Activated T-cell treated with anti-CD3 and anti-CD28 coated beads, Interleukin-2, amount 50 U/mL, for 72 hours (primary cell): ENCODE measurements around the gene MLLT1. TPM values are rescaled to one million over a fixed set of nuclear protein-coding genes. Genes with fewer than 3 reads are reported as not detected.

Experiments
- ATAC-seq, 2 donors: fragments of 150-1000 bp; cut with Tn5 transposase; replicated peaks in 1 of 2; 2 replicates each; pipeline ENCODE4 v1.10.0; 2021; ENCODE audit warnings: moderate library complexity in 2 of 2, mild to moderate bottlenecking in 1 of 2
- DNase-seq, 2 donors: peaks; one replicate each; pipeline ENCODE4 v3.0.0; 2021 to 2022; ENCODE audit warnings: mixed read lengths in 1 of 2
- H3K27ac Mint-ChIP-seq: one replicate; pipeline ENCODE4 v1.8.0; 2022; ENCODE audit warnings: mild to moderate bottlenecking, moderate library complexity, mixed read lengths
- H3K27me3 Mint-ChIP-seq: one replicate; pipeline ENCODE4 v1.8.0; 2022; ENCODE audit warnings: low read depth, mixed read lengths
- H3K36me3 Mint-ChIP-seq, 2 donors: one replicate each; pipeline ENCODE4 v1.8.0; 2022; ENCODE audit warnings: mixed read lengths in 2 of 2, mild to moderate bottlenecking in 1 of 2; ENCODE audit not compliant: insufficient read depth in 2 of 2
- H3K4me1 Mint-ChIP-seq: one replicate; pipeline ENCODE4 v1.8.0; 2022; ENCODE audit warnings: low read depth, mixed read lengths
- H3K4me3 Mint-ChIP-seq, 2 donors: one replicate each; pipeline ENCODE4 v1.8.0; 2022; ENCODE audit warnings: mild to moderate bottlenecking in 2 of 2, mixed read lengths in 2 of 2, moderate library complexity in 2 of 2
- H3K9me3 Mint-ChIP-seq, 2 donors: one replicate each; pipeline ENCODE4 v1.8.0; 2022; ENCODE audit warnings: mixed read lengths in 2 of 2
- total RNA-seq, 2 donors: library from RNA; stranded (reverse); gene quantifications; one replicate each; pipeline ENCODE4 v1.2.3, GENCODE V29; 2022

Gene MLLT1
- total RNA-seq, 2 donors from 2014 or later, result 39.9 to 44.5 TPM

DNA sequence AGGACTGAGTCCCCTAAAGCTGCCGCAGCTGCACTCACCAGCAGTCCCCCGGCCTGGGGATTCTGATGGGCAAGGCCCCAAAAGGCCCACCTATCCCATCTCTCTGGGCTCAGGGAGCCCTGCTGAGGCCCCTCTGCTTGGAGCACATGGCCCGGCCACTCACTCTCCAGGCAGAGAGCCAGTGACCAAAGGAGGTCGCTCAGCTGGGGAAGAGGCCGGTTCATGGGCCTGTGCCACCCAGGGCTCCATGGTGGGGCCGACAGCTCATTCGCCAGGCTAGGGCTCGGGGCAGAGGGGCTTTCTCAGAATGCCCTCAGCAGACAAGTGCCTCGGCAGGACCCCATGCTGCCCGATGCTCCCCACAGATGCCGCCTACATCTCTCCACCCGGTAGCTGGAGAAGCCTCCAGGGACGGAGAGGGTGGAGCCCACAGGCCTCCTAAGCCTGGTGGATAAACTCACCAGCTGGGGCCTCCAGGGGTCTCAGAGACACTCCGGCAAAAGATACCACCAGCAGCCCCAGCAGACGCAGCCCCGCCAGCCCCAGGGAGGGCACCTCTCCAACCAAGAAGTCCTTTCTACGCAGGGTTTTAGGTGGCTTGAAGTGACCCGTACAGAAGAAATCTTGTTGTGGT lies 54.4 kb downstream of the MLLT1 start:
- no peak for ATAC-seq
- DNase-seq, result no peak
- Mint-ChIP-seq H3K4me1 (no peaks in the 10 kb centered on the region), H3K36me3 (peaks cover 3 to 6% of the 10 kb centered on the region in 2 donors), H3K9me3 (no peaks in the 10 kb centered on the region), H3K27ac (no peak overlapping the region), H3K4me3 (no peak overlapping the region), H3K27me3 (no peaks in the 10 kb centered on the region)

GRCh38 chr19:6224308-6224675 lies 55.5 kb downstream of the MLLT1 start:
- no peaks in the 10 kb centered on the region for H3K9me3 Mint-ChIP-seq
- H3K4me1 Mint-ChIP-seq, result no peaks in the 10 kb centered on the region
- no peak overlapping the region for H3K27ac Mint-ChIP-seq
- DNase-seq (no peak), ATAC-seq (no peak)
- H3K4me3 Mint-ChIP-seq, result no peak overlapping the region
- H3K27me3 Mint-ChIP-seq, result no peaks in the 10 kb centered on the region
- H3K36me3 Mint-ChIP-seq, result peaks cover 0 to 6% of the 10 kb centered on the region in 2 donors

DNA sequence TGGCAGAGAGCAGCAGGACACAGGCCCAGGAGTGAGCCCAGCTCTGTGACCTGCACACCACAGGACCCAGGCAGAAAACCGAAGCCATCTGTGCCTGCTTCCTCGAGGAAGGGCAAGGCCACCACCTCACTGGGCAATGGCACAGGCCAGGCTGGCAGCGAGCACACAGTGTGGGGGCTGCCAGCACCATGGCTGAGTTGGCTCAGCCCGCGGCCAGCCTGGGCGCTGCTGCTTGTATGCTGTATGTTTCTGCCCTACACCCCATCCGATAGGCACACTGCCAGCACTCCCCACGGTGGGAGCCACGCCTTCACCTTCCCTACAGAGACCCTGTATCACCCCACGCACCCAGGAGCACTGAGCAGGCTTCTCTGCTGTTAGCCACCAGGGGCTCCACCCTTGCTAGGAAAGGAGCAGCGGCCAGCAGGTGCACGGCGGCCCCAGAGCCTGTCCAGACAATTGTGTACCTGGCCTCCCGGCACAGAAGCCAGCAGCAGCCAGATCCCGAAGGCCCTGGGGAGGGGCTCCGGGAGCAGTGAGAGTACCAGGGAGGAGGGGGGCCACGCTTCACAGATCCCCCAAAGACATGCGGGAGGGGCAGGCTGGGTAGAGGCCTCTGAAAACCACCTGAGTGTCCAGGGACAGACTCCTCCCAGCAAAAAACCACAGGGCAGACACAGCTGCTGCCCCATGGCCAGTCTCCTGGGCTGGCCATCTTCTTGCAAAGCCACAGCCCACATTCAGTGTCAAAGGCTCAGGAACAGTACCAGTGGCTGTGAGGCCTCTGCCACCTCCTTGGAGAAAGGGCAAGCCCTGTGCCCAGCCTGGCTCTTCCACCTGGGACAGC lies 56.1 kb downstream of the MLLT1 start:
- Mint-ChIP-seq H3K9me3 (no peaks in the 10 kb centered on the region), H3K27ac (no peak overlapping the region), H3K27me3 (no peaks in the 10 kb centered on the region), H3K36me3 (peaks cover 0 to 6% of the 10 kb centered on the region in 2 donors), H3K4me3 (no peak overlapping the region), H3K4me1 (no peaks in the 10 kb centered on the region)
- DNase-seq, result no peak
- no peak for ATAC-seq

GRCh38 chr19:6222884-6223283 lies 56.9 kb downstream of the MLLT1 start:
- ATAC-seq (no peak), DNase-seq (no peak)
- Mint-ChIP-seq H3K9me3 (no peaks in the 10 kb centered on the region), H3K27me3 (no peaks in the 10 kb centered on the region), H3K4me1 (no peaks in the 10 kb centered on the region), H3K36me3 (peaks cover 0 to 6% of the 10 kb centered on the region in 2 donors), H3K4me3 (no peak overlapping the region), H3K27ac (no peak overlapping the region)

GRCh38 chr19:6221878-6222746 lies 57.7 kb downstream of the MLLT1 start:
- no peak overlapping the region for H3K27ac Mint-ChIP-seq
- H3K9me3 Mint-ChIP-seq, result no peaks in the 10 kb centered on the region
- no peaks in the 10 kb centered on the region for H3K4me1 Mint-ChIP-seq
- H3K36me3 Mint-ChIP-seq, result peaks cover 0 to 6% of the 10 kb centered on the region in 2 donors
- H3K27me3 Mint-ChIP-seq, result no peaks in the 10 kb centered on the region
- no peak overlapping the region for H3K4me3 Mint-ChIP-seq
- DNase-seq (no peak), ATAC-seq (no peak)

DNA sequence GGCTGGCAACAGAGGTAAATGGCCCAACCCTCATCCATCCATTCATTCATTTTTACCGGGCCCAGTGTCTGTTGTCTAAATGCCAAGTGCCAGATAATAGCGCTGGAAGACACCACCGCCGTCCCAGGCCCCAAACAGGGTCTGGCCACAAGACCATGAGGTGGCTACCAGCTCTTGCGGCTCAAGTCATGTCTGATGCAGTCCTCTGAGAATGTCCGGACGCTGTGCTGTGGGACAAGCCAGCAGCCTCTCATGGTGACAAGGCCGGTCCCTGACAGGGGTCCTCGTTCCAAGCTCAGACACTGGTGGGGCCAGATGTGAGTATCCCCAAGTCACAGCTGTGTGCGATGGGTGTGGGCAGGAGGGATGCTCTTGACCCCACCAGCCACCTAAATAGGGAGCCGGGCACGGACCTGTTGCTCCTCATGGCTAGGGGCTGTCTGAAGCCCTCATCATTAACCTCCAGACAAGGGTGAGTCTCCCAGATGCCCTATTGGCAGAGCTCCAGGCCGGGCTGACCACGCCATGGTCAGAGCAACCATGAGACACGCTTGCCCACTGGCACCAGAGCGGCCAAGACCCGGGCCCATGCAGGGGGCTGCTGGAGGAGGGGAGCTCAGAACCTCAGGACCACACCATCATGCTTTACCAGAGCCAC lies 58.4 kb downstream of the MLLT1 start:
- H3K4me3 Mint-ChIP-seq, result no peak overlapping the region
- no peak for ATAC-seq
- H3K4me1 Mint-ChIP-seq, result no peaks in the 10 kb centered on the region
- H3K36me3 Mint-ChIP-seq, result peaks cover 0 to 6% of the 10 kb centered on the region in 2 donors
- H3K27ac Mint-ChIP-seq, result no peak overlapping the region
- DNase-seq, result no peak
- no peaks in the 10 kb centered on the region for H3K27me3 Mint-ChIP-seq
- H3K9me3 Mint-ChIP-seq, result no peaks in the 10 kb centered on the region

GRCh38 chr19:6220385-6221191 lies 59.2 kb downstream of the MLLT1 start:
- no peaks in the 10 kb centered on the region for H3K4me1 Mint-ChIP-seq
- H3K27ac Mint-ChIP-seq, result no peak overlapping the region
- no peaks in the 10 kb centered on the region for H3K27me3 Mint-ChIP-seq
- no peaks in the 10 kb centered on the region for H3K9me3 Mint-ChIP-seq
- peaks cover 0 to 3% of the 10 kb centered on the region in 2 donors for H3K36me3 Mint-ChIP-seq
- no peak for DNase-seq
- ATAC-seq, result no peak
- no peak overlapping the region for H3K4me3 Mint-ChIP-seq

DNA sequence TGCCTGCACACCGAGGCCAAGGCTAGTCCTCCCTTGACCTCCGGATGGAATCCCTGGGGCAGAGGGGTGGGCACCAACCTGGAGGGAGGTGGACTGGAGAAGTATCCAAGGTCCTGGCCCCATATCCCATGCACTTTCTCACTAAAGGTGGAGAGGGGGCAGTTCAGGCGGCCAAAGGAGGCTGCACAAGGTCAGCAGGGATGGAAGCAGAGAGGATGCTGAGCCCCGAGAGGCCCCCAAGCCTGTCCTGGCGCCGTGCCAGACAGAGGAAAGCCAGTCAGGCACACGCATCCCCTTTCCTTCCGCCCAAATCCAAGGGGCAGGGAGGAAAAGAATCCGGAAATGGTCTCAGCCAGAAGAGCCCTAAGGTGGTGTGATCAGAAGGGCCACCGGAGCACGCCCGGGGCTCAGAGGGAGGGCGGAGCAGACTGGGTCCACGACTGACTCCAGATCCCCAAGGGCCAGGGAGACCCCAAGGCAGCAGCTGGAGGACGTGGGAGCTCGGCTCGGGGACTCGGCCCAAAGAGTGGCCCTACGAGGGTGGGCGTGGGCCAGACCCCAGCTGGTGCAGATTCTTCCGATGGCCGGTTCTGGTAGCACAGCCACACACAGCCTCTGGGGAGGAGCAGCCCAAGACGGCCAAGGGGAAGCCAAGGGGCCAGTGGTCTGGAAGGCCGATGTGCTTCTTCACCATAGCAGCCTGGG lies 60.0 kb downstream of the MLLT1 start:
- Mint-ChIP-seq H3K9me3 (no peaks in the 10 kb centered on the region), H3K27ac (no peak overlapping the region), H3K4me1 (no peaks in the 10 kb centered on the region), H3K27me3 (no peaks in the 10 kb centered on the region), H3K36me3 (peaks cover 0 to 3% of the 10 kb centered on the region in 2 donors), H3K4me3 (no peak overlapping the region)
- no peak for DNase-seq
- ATAC-seq, result no peak

GRCh38 chr19:6219147-6219525 lies 60.6 kb downstream of the MLLT1 start:
- Mint-ChIP-seq H3K4me3 (no peak overlapping the region), H3K27ac (no peak overlapping the region), H3K27me3 (no peaks in the 10 kb centered on the region), H3K9me3 (no peaks in the 10 kb centered on the region), H3K4me1 (no peaks in the 10 kb centered on the region), H3K36me3 (peaks cover 0 to 1% of the 10 kb centered on the region in 2 donors)
- no peak for ATAC-seq
- no peak for DNase-seq

DNA sequence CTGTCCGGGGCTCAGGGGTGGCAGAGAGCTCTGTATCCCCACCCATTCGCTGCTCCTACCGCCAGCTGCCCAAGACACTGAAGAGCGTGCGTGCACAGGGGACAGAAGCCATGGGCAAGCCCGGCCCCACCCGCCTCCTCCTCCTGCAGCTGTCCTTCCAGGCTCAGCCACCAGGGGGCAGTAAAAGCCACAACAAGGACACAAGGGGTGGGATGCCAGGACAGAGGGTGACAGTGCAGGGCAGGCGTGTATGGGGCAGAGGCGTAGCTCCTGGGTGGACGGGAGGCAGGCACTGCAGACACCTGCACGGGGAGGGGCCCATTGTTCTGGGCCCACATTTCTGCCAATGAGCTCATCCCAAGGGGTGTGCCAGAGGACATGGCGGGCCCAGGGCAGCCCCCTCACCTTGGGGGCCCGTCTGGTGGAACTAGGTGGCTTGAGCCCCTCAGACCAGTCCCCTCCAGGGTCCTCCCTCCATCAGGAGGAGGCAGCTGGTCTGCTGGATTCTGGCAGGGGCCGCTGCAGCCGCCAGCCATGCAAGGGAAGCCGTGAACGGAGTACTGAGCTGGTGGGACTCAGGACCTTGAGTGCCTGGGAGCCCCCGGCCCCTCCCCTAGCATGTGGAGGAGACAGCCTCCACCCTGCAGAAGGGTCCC lies 61.2 kb downstream of the MLLT1 start:
- H3K36me3 Mint-ChIP-seq, result peaks cover 0 to under 1% of the 10 kb centered on the region in 2 donors
- H3K27ac Mint-ChIP-seq, result no peak overlapping the region

GRCh38 chr19:6217752-6218334 lies 61.9 kb downstream of the MLLT1 start:
- no peak overlapping the region for H3K4me3 Mint-ChIP-seq
- ATAC-seq, result no peak
- H3K27me3 Mint-ChIP-seq, result no peaks in the 10 kb centered on the region
- no peaks in the 10 kb centered on the region for H3K36me3 Mint-ChIP-seq
- no peak for DNase-seq
- no peak overlapping the region for H3K27ac Mint-ChIP-seq
- H3K9me3 Mint-ChIP-seq, result no peaks in the 10 kb centered on the region
- no peaks in the 10 kb centered on the region for H3K4me1 Mint-ChIP-seq

More for the DNA sequence above, 61.2 kb downstream of the MLLT1 start:
- no peaks in the 10 kb centered on the region for H3K4me1 Mint-ChIP-seq
- no peaks in the 10 kb centered on the region for H3K9me3 Mint-ChIP-seq
- no peaks in the 10 kb centered on the region for H3K27me3 Mint-ChIP-seq
- ATAC-seq, result peak; percentile 72 to 73
- H3K4me3 Mint-ChIP-seq, result no peak overlapping the region
- peak; percentile 82 to 89 for DNase-seq
